Retinal pigment epithelial cell (primary cell): ENCODE measurements around the gene LYZL1.
"Not testable (repeated sequence)": the region's sequence is repeated elsewhere in the genome, so short reads cannot be mapped to it uniquely, and the experiment has no call there.

Source experiments
- DNase-seq: peaks from one replicate; pipeline ENCODE4 v3.0.0-alpha.2; 2010; ENCODE audit warnings: low read depth
- H3K4me3 ChIP-seq: 2 replicates; pipeline ENCODE4 v1.5.1; 2011; ENCODE audit warnings: mild to moderate bottlenecking, low read length, control low read depth, moderate library complexity
- CTCF ChIP-seq: conservative IDR thresholded peaks from 2 replicates; pipeline ENCODE4 v1.5.1; 2011; ENCODE audit warnings: low read depth, low read length, control low read depth, inconsistent platforms

The LYZL1 gene

GRCh38 chr10:29288906-29289305, at the start of gene LYZL1:
LYZL1 (plus strand) TSS chr10:29289070; CDS start chr10:29291868, 2,798 bp downstream.
- DNase-seq, H3K4me3 ChIP-seq: not testable (repeated sequence)

GRCh38 chr10:29239569-29240472, 49.0 kb upstream of the LYZL1 start:
- no peak for DNase-seq
- TF ChIP-seq CTCF: peak; percentile 49
- no peak overlapping the region for H3K4me3 ChIP-seq

- H3K4me3 ChIP-seq: no peak overlapping the region
- no peak for TF ChIP-seq CTCF
- no peak for DNase-seq
Observed at GRCh38 chr10:29240986-29241660, 47.7 kb upstream of the LYZL1 start.

GRCh38 chr10:29241925-29242324, 46.9 kb upstream of the LYZL1 start:
- DNase-seq: no peak
- H3K4me3 ChIP-seq: no peak overlapping the region
- no peak for TF ChIP-seq CTCF

- no peak overlapping the region for H3K4me3 ChIP-seq
- DNase-seq: no peak
- TF ChIP-seq CTCF: no peak
Observed at GRCh38 chr10:29243066-29243465, 45.8 kb upstream of the LYZL1 start.

GRCh38 chr10:29243750-29244149, 45.1 kb upstream of the LYZL1 start:
- TF ChIP-seq CTCF: peak; percentile 53
- no peak overlapping the region for H3K4me3 ChIP-seq
- no peak for DNase-seq

- TF ChIP-seq CTCF: no peak
- no peak for DNase-seq
- H3K4me3 ChIP-seq: no peak overlapping the region
Observed at GRCh38 chr10:29244978-29245377, 43.9 kb upstream of the LYZL1 start.
